SK-N-MC (cell line): ENCODE results near the gene MAGI2.

Experiments used
- EZH2 ChIP-seq: fragments of 200-600 bp; sonication (generic); IDR thresholded peaks from one replicate; pipeline ENCODE4 v1.6.1; 2017; ENCODE audit warnings: antibody characterized with exemption
- FOXP2 ChIP-seq: optimal IDR thresholded peaks from 2 replicates; pipeline ENCODE3; 2011; ENCODE audit warnings: mild to moderate bottlenecking, moderate library complexity; ENCODE audit not compliant: insufficient read depth; ENCODE audit errors: extremely low read length, control extremely low read depth
- POLR2AphosphoS5 ChIP-seq: IDR thresholded peaks from 2 replicates; pipeline ENCODE4 v1.6.1; 2012; ENCODE audit warnings: mild to moderate bottlenecking, low read depth, low read length, borderline replicate concordance

DNA sequence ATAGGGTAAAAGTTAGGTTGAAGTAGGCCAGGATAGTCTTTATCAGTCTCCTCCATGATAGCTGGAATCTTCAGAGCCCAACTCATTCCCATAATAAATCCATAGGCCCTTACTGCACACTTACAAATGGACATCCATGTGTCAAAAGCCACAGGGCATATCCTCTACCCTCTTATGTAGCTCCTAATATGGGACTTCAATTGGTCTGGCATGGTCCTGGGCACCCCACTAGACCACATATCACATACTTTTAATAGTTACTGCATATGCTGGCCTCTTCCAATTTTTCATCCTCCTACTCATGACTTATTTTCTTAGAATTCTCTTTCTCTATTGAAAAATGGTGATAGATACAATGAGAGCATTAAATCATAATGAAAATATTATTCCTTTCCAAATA, 169.3 kb downstream of the MAGI2 start:
- TF ChIP-seq EZH2 (no peak), POLR2AphosphoS5 (no peak), FOXP2 (no peak)
